Measurements from ENCODE around the gene UCP3.

The UCP3 gene

GRCh38 chr11:74048993-74049392 is 40.1 kb upstream of the UCP3 start:
- Histone ChIP-seq H3K9me3 (ENCODE audit: control insufficient read depth, low read length) (no peaks in the 10 kb centered on the region), H3K4me1 (no peaks in the 10 kb centered on the region), H3K4me3 (ENCODE audit: low read depth, low read length) (no peak overlapping the region), H3K27ac (no peak overlapping the region), H3K27me3 (ENCODE audit: control insufficient read depth, insufficient read depth, low read length) (no peaks in the 10 kb centered on the region), H2AFZ (no peak overlapping the region), H3K4me2 (ENCODE audit: low read length) (no peak overlapping the region), H3K9ac (no peak overlapping the region), H3K36me3 (ENCODE audit: control insufficient read depth, insufficient read depth, low read length) (no peaks in the 10 kb centered on the region), H3K79me2 (no peaks in the 10 kb centered on the region)
- TF ChIP-seq CTCF (IDR thresholded peaks at IDR 0.05), result no peak

GRCh38 chr11:74044538-74044937 is 35.7 kb upstream of the UCP3 start:
- no peaks in the 10 kb centered on the region for H3K4me1 ChIP-seq
- H3K9ac ChIP-seq, result no peak overlapping the region
- no peak for TF ChIP-seq CTCF (IDR thresholded peaks at IDR 0.05)
- no peaks in the 10 kb centered on the region for H3K27me3 ChIP-seq (ENCODE audit: control insufficient read depth, insufficient read depth, low read length)
- no peak overlapping the region for H3K27ac ChIP-seq
- H2AFZ ChIP-seq, result no peak overlapping the region
- H3K4me3 ChIP-seq (ENCODE audit: low read depth, low read length), result no peak overlapping the region
- no peak overlapping the region for H3K4me2 ChIP-seq (ENCODE audit: low read length)
- H3K79me2 ChIP-seq, result no peaks in the 10 kb centered on the region
- no peaks in the 10 kb centered on the region for H3K36me3 ChIP-seq (ENCODE audit: control insufficient read depth, insufficient read depth, low read length)
- H3K9me3 ChIP-seq (ENCODE audit: control insufficient read depth, low read length), result no peaks in the 10 kb centered on the region

GRCh38 chr11:74043450-74043849 is 34.6 kb upstream of the UCP3 start:
- TF ChIP-seq CTCF (IDR thresholded peaks at IDR 0.05), result no peak
- Histone ChIP-seq H3K4me1 (no peaks in the 10 kb centered on the region), H3K79me2 (no peaks in the 10 kb centered on the region), H2AFZ (no peak overlapping the region), H3K9ac (no peak overlapping the region), H3K36me3 (ENCODE audit: control insufficient read depth, insufficient read depth, low read length) (no peaks in the 10 kb centered on the region), H3K9me3 (ENCODE audit: control insufficient read depth, low read length) (no peaks in the 10 kb centered on the region), H3K27ac (no peak overlapping the region), H3K4me2 (ENCODE audit: low read length) (no peak overlapping the region), H3K4me3 (ENCODE audit: low read depth, low read length) (no peak overlapping the region), H3K27me3 (ENCODE audit: control insufficient read depth, insufficient read depth, low read length) (no peaks in the 10 kb centered on the region)

GRCh38 chr11:74037309-74037708 is 28.4 kb upstream of the UCP3 start:
- Histone ChIP-seq H3K9ac (no peak overlapping the region), H3K9me3 (ENCODE audit: control insufficient read depth, low read length) (no peaks in the 10 kb centered on the region), H3K4me1 (no peaks in the 10 kb centered on the region), H3K36me3 (ENCODE audit: control insufficient read depth, insufficient read depth, low read length) (no peaks in the 10 kb centered on the region), H3K27ac (no peak overlapping the region), H3K4me3 (ENCODE audit: low read depth, low read length) (no peak overlapping the region), H3K27me3 (ENCODE audit: control insufficient read depth, insufficient read depth, low read length) (no peaks in the 10 kb centered on the region), H3K4me2 (ENCODE audit: low read length) (no peak overlapping the region), H2AFZ (no peak overlapping the region), H3K79me2 (no peaks in the 10 kb centered on the region)
- TF ChIP-seq CTCF (IDR thresholded peaks at IDR 0.05), result no peak

- Histone ChIP-seq H3K36me3 (ENCODE audit: control insufficient read depth, insufficient read depth, low read length) (no peaks in the 10 kb centered on the region), H3K79me2 (no peaks in the 10 kb centered on the region), H3K9ac (no peak overlapping the region)
These were observed 26.4 kb upstream of the UCP3 start for GRCh38 chr11:74035264-74035663.

More at GRCh38 chr11:74035264-74035663, 26.4 kb upstream of the UCP3 start:
- no peaks in the 10 kb centered on the region for H3K9me3 ChIP-seq (ENCODE audit: control insufficient read depth, low read length)
- no peak overlapping the region for H3K4me3 ChIP-seq (ENCODE audit: low read depth, low read length)
- H3K27ac ChIP-seq, result no peak overlapping the region
- H3K4me1 ChIP-seq, result no peaks in the 10 kb centered on the region
- no peak for TF ChIP-seq CTCF (IDR thresholded peaks at IDR 0.05)
- no peaks in the 10 kb centered on the region for H3K27me3 ChIP-seq (ENCODE audit: control insufficient read depth, insufficient read depth, low read length)
- no peak overlapping the region for H2AFZ ChIP-seq
- no peak overlapping the region for H3K4me2 ChIP-seq (ENCODE audit: low read length)

Measured in parathyroid adenoma (tissue), 2 donors.